Measurements from ENCODE around the gene PHLDA2. TPM values are rescaled to one million over a fixed set of nuclear protein-coding genes. Genes with fewer than 3 reads are reported as not detected.

Gene PHLDA2
- total and polyA plus RNA-seq, 9 of the 15 experiments (the other 6 are each of a cell fraction or from before 2014, with no cell fraction given), result 0.43 to 42.4 (median 4.7) TPM

DNA sequence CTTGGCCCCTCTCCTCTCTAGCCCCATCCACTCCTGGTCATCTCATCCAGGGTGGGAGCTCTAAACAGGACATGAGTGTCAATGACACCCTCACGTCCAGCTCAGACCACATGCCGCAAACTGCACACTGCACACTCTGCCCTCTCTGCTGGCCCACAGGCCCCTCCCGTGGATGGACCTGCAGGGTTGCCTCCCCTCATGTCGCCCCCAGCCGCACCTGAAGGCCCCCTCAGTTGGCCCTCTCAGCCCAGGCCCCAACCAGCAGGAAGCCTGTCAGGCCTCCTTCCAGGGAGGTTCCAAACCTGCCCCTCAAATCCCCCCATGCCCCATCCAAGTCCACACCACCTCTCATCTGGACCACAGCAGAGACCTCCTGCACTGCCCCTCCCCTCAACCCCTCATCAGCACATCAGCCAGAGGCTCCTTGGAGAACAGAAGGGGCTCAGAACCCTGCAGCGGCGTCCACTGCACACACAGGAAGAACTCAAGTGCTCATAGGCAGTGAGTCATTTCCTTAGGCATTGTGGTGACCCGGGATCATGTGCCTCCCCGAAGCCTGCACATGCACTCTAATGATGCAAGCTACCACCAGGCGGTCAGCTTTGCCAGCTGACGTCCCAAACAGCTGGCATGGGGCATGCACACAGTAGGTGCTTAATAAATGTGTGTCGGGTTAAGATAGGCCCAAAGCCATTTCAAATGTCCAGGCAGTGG, 30.7 kb downstream of the PHLDA2 start (continued):
- TF ChIP-seq CBX5 (IDR thresholded peaks at IDR 0.05; ENCODE audit: borderline replicate concordance, low read depth), result no peak
- no peak for TF ChIP-seq ZNF436 (CRISPR knock-in tag; IDR thresholded peaks at IDR 0.05)
- peak; percentile 44; the same call in 1 of the 2 replicates for TF ChIP-seq ATF7 (IDR thresholded peaks at IDR 0.05)
- TF ChIP-seq TEAD4 (IDR thresholded peaks at IDR 0.05; ENCODE audit: low read length), result 0 out of 2 replicates have a peak, but pooled peaks have one; percentile 9
- TF ChIP-seq TEAD4 (CRISPR knock-in tag; IDR thresholded peaks at IDR 0.05; ENCODE audit: borderline replicate concordance), result no peak
- peak; percentile 92 for TF ChIP-seq FOSL1 (tag; conservative IDR thresholded peaks at IDR 0.05)
- TF ChIP-seq GABPA (tag; conservative IDR thresholded peaks at IDR 0.05; ENCODE audit: low read depth), result 0 out of 2 replicates have a peak, but pooled peaks have one; percentile 50
- TF ChIP-seq, protein P1, sequence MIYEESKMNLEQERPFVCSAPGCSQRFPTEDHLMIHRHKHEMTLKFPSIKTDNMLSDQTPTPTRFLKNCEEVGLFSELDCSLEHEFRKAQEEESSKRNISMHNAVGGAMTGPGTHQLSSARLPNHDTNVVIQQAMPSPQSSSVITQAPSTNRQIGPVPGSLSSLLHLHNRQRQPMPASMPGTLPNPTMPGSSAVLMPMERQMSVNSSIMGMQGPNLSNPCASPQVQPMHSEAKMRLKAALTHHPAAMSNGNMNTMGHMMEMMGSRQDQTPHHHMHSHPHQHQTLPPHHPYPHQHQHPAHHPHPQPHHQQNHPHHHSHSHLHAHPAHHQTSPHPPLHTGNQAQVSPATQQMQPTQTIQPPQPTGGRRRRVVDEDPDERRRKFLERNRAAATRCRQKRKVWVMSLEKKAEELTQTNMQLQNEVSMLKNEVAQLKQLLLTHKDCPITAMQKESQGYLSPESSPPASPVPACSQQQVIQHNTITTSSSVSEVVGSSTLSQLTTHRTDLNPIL (CRISPR knock-in tag; IDR thresholded peaks at IDR 0.05), result 0 out of 2 replicates have a peak, but pooled peaks have one; percentile 41
- 0 out of 2 replicates have a peak, but pooled peaks have one; percentile 17 for TF ChIP-seq MYNN (IDR thresholded peaks at IDR 0.05)
- TF ChIP-seq MYNN (CRISPR knock-in tag; IDR thresholded peaks at IDR 0.05), result no peak
- TF ChIP-seq, protein P2, sequence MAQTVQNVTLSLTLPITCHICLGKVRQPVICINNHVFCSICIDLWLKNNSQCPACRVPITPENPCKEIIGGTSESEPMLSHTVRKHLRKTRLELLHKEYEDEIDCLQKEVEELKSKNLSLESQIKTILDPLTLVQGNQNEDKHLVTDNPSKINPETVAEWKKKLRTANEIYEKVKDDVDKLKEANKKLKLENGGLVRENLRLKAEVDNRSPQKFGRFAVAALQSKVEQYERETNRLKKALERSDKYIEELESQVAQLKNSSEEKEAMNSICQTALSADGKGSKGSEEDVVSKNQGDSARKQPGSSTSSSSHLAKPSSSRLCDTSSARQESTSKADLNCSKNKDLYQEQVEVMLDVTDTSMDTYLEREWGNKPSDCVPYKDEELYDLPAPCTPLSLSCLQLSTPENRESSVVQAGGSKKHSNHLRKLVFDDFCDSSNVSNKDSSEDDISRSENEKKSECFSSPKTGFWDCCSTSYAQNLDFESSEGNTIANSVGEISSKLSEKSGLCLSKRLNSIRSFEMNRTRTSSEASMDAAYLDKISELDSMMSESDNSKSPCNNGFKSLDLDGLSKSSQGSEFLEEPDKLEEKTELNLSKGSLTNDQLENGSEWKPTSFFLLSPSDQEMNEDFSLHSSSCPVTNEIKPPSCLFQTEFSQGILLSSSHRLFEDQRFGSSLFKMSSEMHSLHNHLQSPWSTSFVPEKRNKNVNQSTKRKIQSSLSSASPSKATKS (CRISPR knock-in tag; IDR thresholded peaks at IDR 0.05), result no peak
- TF ChIP-seq ZNF644 (tag; IDR thresholded peaks at IDR 0.05; ENCODE audit: low read depth), result no peak
- peak; percentile 59 for TF ChIP-seq CREM (IDR thresholded peaks at IDR 0.05; ENCODE audit: low read depth)
- peak; percentile 39 to 41; a peak in 1 of 4 replicates for TF ChIP-seq TRIM24 (IDR thresholded peaks at IDR 0.05)
- 0 out of 2 replicates have a peak, but pooled peaks have one; percentile 17 for TF ChIP-seq ZNF24 (IDR thresholded peaks at IDR 0.05)
- TF ChIP-seq, protein P3, sequence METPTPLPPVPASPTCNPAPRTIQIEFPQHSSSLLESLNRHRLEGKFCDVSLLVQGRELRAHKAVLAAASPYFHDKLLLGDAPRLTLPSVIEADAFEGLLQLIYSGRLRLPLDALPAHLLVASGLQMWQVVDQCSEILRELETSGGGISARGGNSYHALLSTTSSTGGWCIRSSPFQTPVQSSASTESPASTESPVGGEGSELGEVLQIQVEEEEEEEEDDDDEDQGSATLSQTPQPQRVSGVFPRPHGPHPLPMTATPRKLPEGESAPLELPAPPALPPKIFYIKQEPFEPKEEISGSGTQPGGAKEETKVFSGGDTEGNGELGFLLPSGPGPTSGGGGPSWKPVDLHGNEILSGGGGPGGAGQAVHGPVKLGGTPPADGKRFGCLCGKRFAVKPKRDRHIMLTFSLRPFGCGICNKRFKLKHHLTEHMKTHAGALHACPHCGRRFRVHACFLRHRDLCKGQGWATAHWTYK (CRISPR knock-in tag; IDR thresholded peaks at IDR 0.05), result peak; percentile 40; the same call in 1 of the 2 replicates
- peak; percentile 54; the same call in 1 of the 2 replicates for TF ChIP-seq ZNF449 (CRISPR knock-in tag; IDR thresholded peaks at IDR 0.05)
- no peak for TF ChIP-seq CCNT2 (IDR thresholded peaks at IDR 0.05; ENCODE audit: borderline replicate concordance, extremely low read depth, insufficient read length, low read depth, low read length)
- no peak for TF ChIP-seq CBX1 (IDR thresholded peaks at IDR 0.05; ENCODE audit: low read depth)
- TF ChIP-seq ZNF384 (IDR thresholded peaks at IDR 0.05; ENCODE audit: low read depth, low read length), result no peak
- no peak for TF ChIP-seq NR4A1 (CRISPR knock-in tag; IDR thresholded peaks at IDR 0.05)
- 0 out of 2 replicates have a peak, but pooled peaks have one; percentile 36 for TF ChIP-seq NR4A1 (tag; IDR thresholded peaks at IDR 0.05)
- TF ChIP-seq FOXM1 (IDR thresholded peaks at IDR 0.05; ENCODE audit: low read depth), result no peak
- TF ChIP-seq FOXM1 (CRISPR knock-in tag; IDR thresholded peaks at IDR 0.05; ENCODE audit: low read depth), result no peak

Data from K562 (cell line).